Nephron (organoid): ENCODE data around the gene P2RY11.

Experiments used
- H3K27ac Mint-ChIP-seq, 3 experiments: 2 replicates each; pipeline ENCODE4 v1.8.0; 2020; ENCODE audit warnings: mixed read lengths in 3 of 3, mild to moderate bottlenecking in 2 of 3, moderate library complexity in 1 of 3
- H3K27me3 Mint-ChIP-seq: 2 replicates; pipeline ENCODE4 v1.8.0; 2021; ENCODE audit warnings: low read depth, mild to moderate bottlenecking, moderate library complexity, mixed read lengths
- H3K36me3 Mint-ChIP-seq: 2 replicates; pipeline ENCODE4 v1.8.0; 2020; ENCODE audit warnings: low read depth, mixed read lengths
- H3K4me1 Mint-ChIP-seq: 2 replicates; pipeline ENCODE4 v1.8.0; 2020; ENCODE audit warnings: mixed read lengths
- H3K4me3 Mint-ChIP-seq, 3 experiments: 2 replicates each; pipeline ENCODE4 v1.8.0; 2020; ENCODE audit warnings: mild to moderate bottlenecking in 3 of 3, mixed read lengths in 3 of 3, moderate library complexity in 2 of 3
- H3K9me3 Mint-ChIP-seq: 2 replicates; pipeline ENCODE4 v1.8.0; 2020; ENCODE audit warnings: mixed read lengths
- CTCF ChIP-seq, 3 experiments: fragments of 200-600 bp; sonication (generic); IDR thresholded peaks; one replicate each; pipeline ENCODE4 v1.5.0; 2021; ENCODE audit warnings: antibody characterized with exemption in 3 of 3; ENCODE audit not compliant: unreplicated experiment in 3 of 3

Gene P2RY11

GRCh38 chr19:10137751-10138682 is 26.5 kb downstream of the P2RY11 start:
- H3K4me3 Mint-ChIP-seq = no peak overlapping the region
- H3K4me1 Mint-ChIP-seq = no peaks in the 10 kb centered on the region
- H3K27me3 Mint-ChIP-seq = no peaks in the 10 kb centered on the region
- no peak for TF ChIP-seq CTCF (IDR thresholded peaks at IDR 0.05; ENCODE audit: unreplicated experiment in 3 of 3)
- no peak overlapping the region for H3K27ac Mint-ChIP-seq
- H3K36me3 Mint-ChIP-seq = peaks cover 30% of the 10 kb centered on the region
- H3K9me3 Mint-ChIP-seq = no peaks in the 10 kb centered on the region

- no peak for TF ChIP-seq CTCF (IDR thresholded peaks at IDR 0.05; ENCODE audit: unreplicated experiment in 3 of 3)
- Mint-ChIP-seq H3K4me3 (no peak overlapping the region), H3K27ac (no peak overlapping the region), H3K9me3 (no peaks in the 10 kb centered on the region), H3K4me1 (no peaks in the 10 kb centered on the region), H3K27me3 (no peaks in the 10 kb centered on the region), H3K36me3 (peaks cover 25% of the 10 kb centered on the region)
Observed at GRCh38 chr19:10138879-10139795, 27.6 kb downstream of the P2RY11 start.

GRCh38 chr19:10139952-10140351 is 28.5 kb downstream of the P2RY11 start:
- no peak overlapping the region for H3K27ac Mint-ChIP-seq
- no peaks in the 10 kb centered on the region for H3K9me3 Mint-ChIP-seq
- no peak for TF ChIP-seq CTCF (IDR thresholded peaks at IDR 0.05; ENCODE audit: unreplicated experiment in 3 of 3)
- H3K36me3 Mint-ChIP-seq = peaks cover 30% of the 10 kb centered on the region
- H3K4me3 Mint-ChIP-seq = no peak overlapping the region
- H3K27me3 Mint-ChIP-seq = no peaks in the 10 kb centered on the region
- H3K4me1 Mint-ChIP-seq = no peaks in the 10 kb centered on the region

GRCh38 chr19:10141479-10141878 is 30.0 kb downstream of the P2RY11 start:
- H3K9me3 Mint-ChIP-seq = no peaks in the 10 kb centered on the region
- H3K27me3 Mint-ChIP-seq = no peaks in the 10 kb centered on the region
- H3K27ac Mint-ChIP-seq = no peak overlapping the region
- no peak for TF ChIP-seq CTCF (IDR thresholded peaks at IDR 0.05; ENCODE audit: unreplicated experiment in 3 of 3)
- H3K4me1 Mint-ChIP-seq = no peaks in the 10 kb centered on the region
- peaks cover 43% of the 10 kb centered on the region for H3K36me3 Mint-ChIP-seq
- no peak overlapping the region for H3K4me3 Mint-ChIP-seq

GRCh38 chr19:10141973-10142372 is 30.5 kb downstream of the P2RY11 start:
- Mint-ChIP-seq H3K4me3 (no peak overlapping the region), H3K4me1 (no peaks in the 10 kb centered on the region), H3K36me3 (peaks cover 45% of the 10 kb centered on the region), H3K27me3 (no peaks in the 10 kb centered on the region), H3K27ac (no peak overlapping the region), H3K9me3 (no peaks in the 10 kb centered on the region)
- no peak for TF ChIP-seq CTCF (IDR thresholded peaks at IDR 0.05; ENCODE audit: unreplicated experiment in 3 of 3)
